ENCODE data around the gene IMMP2L. TPM values are rescaled to one million over a fixed set of nuclear protein-coding genes. Genes with fewer than 3 reads are reported as not detected.

The IMMP2L gene
- total RNA-seq, 3 donors from 2014 or later (not counting 1 experiment from before 2014, with no cell fraction given), result 6.9 to 9.2 (median 8.7) TPM

GRCh38 chr7:111400088-111400487, 162.2 kb downstream of the IMMP2L start:
- Mint-ChIP-seq H3K36me3 (no peaks in the 10 kb centered on the region), H3K27ac (no peak overlapping the region), H3K27me3 (ENCODE audit: low read depth in 2 of 2) (no peaks in the 10 kb centered on the region), H3K4me3 (no peak overlapping the region), H3K4me1 (no peaks in the 10 kb centered on the region), H3K9me3 (peaks cover 7 to 9% of the 10 kb centered on the region in 2 donors)
- no peaks in the 10 kb centered on the region for H3K4me1 ChIP-seq (ENCODE audit: control insufficient read depth, insufficient read depth, low read length)
- WGBS (ENCODE audit: insufficient coverage), result 100% methylated on average over 2 of the region's 2 CpGs
- intact Hi-C loops (cut with micrococcal nuclease), result no loop called here
- no peak for TF ChIP-seq CTCF (IDR thresholded peaks at IDR 0.05)
- H3K27me3 ChIP-seq (ENCODE audit: control insufficient read depth, insufficient read depth, low read length), result no peaks in the 10 kb centered on the region
- H3K9me3 ChIP-seq (ENCODE audit: control insufficient read depth, insufficient read depth, low read length), result no peaks in the 10 kb centered on the region
- no peak for ATAC-seq
- no peak for DNase-seq
- H3K27ac ChIP-seq (ENCODE audit: low read length), result no peak overlapping the region
- H3K36me3 ChIP-seq (ENCODE audit: control insufficient read depth, insufficient read depth, low read length), result no peaks in the 10 kb centered on the region
- no peak overlapping the region for H3K4me3 ChIP-seq (ENCODE audit: low read length)

DNA sequence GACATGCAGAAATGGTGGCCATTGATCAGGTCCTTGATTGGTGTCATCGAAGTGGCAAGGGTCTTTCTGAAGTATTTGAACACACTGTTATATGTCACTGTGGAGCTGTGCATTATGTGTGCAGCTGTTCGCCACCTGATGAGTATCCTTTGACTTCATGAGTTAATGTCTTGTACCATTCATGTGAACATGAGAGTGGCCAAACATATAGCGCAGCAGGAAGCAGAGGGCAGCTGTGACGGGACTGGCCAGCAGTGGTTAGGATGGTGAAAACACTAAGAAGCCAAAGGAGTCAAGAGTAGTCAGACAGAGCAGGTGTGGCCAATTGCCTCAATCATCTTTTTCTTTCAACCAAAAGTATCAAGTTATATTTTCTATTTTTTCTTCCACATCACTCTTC, 167.4 kb downstream of the IMMP2L start:
- 94% methylated on average over 4 of the region's 4 CpGs for WGBS (ENCODE audit: insufficient coverage)
- H3K4me1 ChIP-seq (ENCODE audit: control insufficient read depth, insufficient read depth, low read length), result no peaks in the 10 kb centered on the region
- intact Hi-C loops (cut with micrococcal nuclease), result no loop called here
- no peaks in the 10 kb centered on the region for H3K36me3 Mint-ChIP-seq
- no peaks in the 10 kb centered on the region for H3K27me3 Mint-ChIP-seq (ENCODE audit: low read depth in 2 of 2)
- H3K4me3 Mint-ChIP-seq, result no peak overlapping the region
- DNase-seq (no peak), ATAC-seq (no peak)
- no peaks in the 10 kb centered on the region for H3K36me3 ChIP-seq (ENCODE audit: control insufficient read depth, insufficient read depth, low read length)
- H3K4me3 ChIP-seq (ENCODE audit: low read length), result no peak overlapping the region
- H3K4me1 Mint-ChIP-seq, result peaks cover 0 to 4% of the 10 kb centered on the region in 2 donors
- no peaks in the 10 kb centered on the region for H3K9me3 ChIP-seq (ENCODE audit: control insufficient read depth, insufficient read depth, low read length)
- no peak for TF ChIP-seq CTCF (IDR thresholded peaks at IDR 0.05)
- H3K27ac ChIP-seq (ENCODE audit: low read length), result no peak overlapping the region
- H3K9me3 Mint-ChIP-seq, result peaks cover 9 to 13% of the 10 kb centered on the region in 2 donors
- no peaks in the 10 kb centered on the region for H3K27me3 ChIP-seq (ENCODE audit: control insufficient read depth, insufficient read depth, low read length)
- H3K27ac Mint-ChIP-seq, result no peak overlapping the region

DNA sequence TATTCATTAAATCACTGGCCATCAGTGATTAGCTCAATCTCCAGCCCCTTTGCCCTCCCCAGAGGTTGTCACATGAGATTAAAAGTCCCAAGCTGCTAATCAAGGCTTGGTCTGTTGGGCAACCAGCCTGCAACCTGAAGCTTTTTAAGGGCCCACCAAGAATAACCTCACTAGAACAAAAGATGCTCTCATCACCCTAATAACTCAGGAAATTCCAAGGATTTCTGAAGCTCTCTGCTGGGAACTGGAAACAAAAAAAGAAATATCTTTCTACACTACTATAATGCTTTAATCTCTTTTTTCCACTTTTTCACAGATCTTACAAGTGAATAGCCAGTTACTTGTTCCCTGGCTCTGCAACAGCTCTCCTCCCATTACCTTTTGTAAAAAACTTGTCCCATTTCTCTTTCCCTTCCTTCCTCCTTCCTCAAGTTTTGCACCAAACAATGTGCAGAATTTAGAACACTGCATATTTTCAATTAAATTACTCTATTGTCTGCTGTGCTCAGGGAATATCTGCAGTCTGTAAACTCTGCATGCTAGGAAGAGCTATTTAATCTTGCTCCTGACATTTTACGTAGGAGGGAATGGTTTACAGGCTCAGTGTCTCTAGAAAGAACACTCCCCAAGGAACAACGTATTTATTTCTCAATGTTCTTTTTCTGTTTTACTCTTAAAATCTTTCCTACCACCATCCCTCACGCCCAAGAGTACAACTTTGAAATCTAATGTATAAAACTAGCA, 169.1 kb downstream of the IMMP2L start:
- Histone ChIP-seq H3K27ac (ENCODE audit: low read length) (no peak overlapping the region), H3K27me3 (ENCODE audit: control insufficient read depth, insufficient read depth, low read length) (no peaks in the 10 kb centered on the region)
- 100% methylated on average over 3 of the region's 3 CpGs for WGBS (ENCODE audit: insufficient coverage)

More for the DNA sequence above, 169.1 kb downstream of the IMMP2L start:
- intact Hi-C loops (cut with micrococcal nuclease), result no loop called here
- peaks cover 15 to 19% of the 10 kb centered on the region in 2 donors for H3K9me3 Mint-ChIP-seq
- no peak overlapping the region for H3K27ac Mint-ChIP-seq
- Histone ChIP-seq H3K9me3 (ENCODE audit: control insufficient read depth, insufficient read depth, low read length) (no peaks in the 10 kb centered on the region), H3K4me1 (ENCODE audit: control insufficient read depth, insufficient read depth, low read length) (no peaks in the 10 kb centered on the region), H3K36me3 (ENCODE audit: control insufficient read depth, insufficient read depth, low read length) (no peaks in the 10 kb centered on the region), H3K4me3 (ENCODE audit: low read length) (no peak overlapping the region)
- H3K27me3 Mint-ChIP-seq (ENCODE audit: low read depth in 2 of 2), result no peaks in the 10 kb centered on the region
- DNase-seq, result no peak
- no peak overlapping the region for H3K4me3 Mint-ChIP-seq
- no peaks in the 10 kb centered on the region for H3K36me3 Mint-ChIP-seq
- peaks cover 0 to 4% of the 10 kb centered on the region in 2 donors for H3K4me1 Mint-ChIP-seq
- ATAC-seq, result no peak
- TF ChIP-seq CTCF (IDR thresholded peaks at IDR 0.05), result no peak
